ENCODE data around the gene RASAL1. TPM values are rescaled to one million over a fixed set of nuclear protein-coding genes. Genes with fewer than 3 reads are reported as not detected.

The RASAL1 gene
- total RNA-seq, 1 experiment from 2014 or later = 85.9 TPM

- no peak for TF ChIP-seq CTCF (IDR thresholded peaks at IDR 0.05; ENCODE audit: unreplicated experiment)
- CTCF ChIA-PET = interaction anchor here (0.6 to 1.3 kb wide), 4 partner anchors 30 to 673 kb away, joined by 3 to 4 read pairs (median 3); partner anchors contain the start of gene RASAL1
- no peak overlapping the region for H3K27ac Mint-ChIP-seq (ENCODE audit: unreplicated experiment)
- no peak overlapping the region for H3K4me3 Mint-ChIP-seq (ENCODE audit: low read depth, unreplicated experiment)
- intact Hi-C loops (cut with micrococcal nuclease; ENCODE audit: unreplicated experiment) = no loop called here
- no peak for DNase-seq
- no peaks in the 10 kb centered on the region for H3K9me3 Mint-ChIP-seq (ENCODE audit: low read depth, unreplicated experiment)
- peaks cover 72% of the 10 kb centered on the region for H3K36me3 Mint-ChIP-seq (ENCODE audit: insufficient read depth, unreplicated experiment)
- H3K27me3 Mint-ChIP-seq (ENCODE audit: unreplicated experiment) = no peaks in the 10 kb centered on the region
- H3K4me1 Mint-ChIP-seq (ENCODE audit: low read depth, unreplicated experiment) = no peaks in the 10 kb centered on the region
- BruUV-seq (replicated peaks) = no TSS peak
These were observed 30.2 kb upstream of the RASAL1 start for GRCh38 chr12:113165521-113166450.

GRCh38 chr12:113164014-113164413 lies 28.5 kb upstream of the RASAL1 start:
- no peaks in the 10 kb centered on the region for H3K9me3 Mint-ChIP-seq (ENCODE audit: low read depth, unreplicated experiment)
- H3K27ac Mint-ChIP-seq (ENCODE audit: unreplicated experiment) = no peak overlapping the region
- no peaks in the 10 kb centered on the region for H3K27me3 Mint-ChIP-seq (ENCODE audit: unreplicated experiment)
- intact Hi-C loops (cut with micrococcal nuclease; ENCODE audit: unreplicated experiment) = no loop called here
- peaks cover 68% of the 10 kb centered on the region for H3K36me3 Mint-ChIP-seq (ENCODE audit: insufficient read depth, unreplicated experiment)
- no peaks in the 10 kb centered on the region for H3K4me1 Mint-ChIP-seq (ENCODE audit: low read depth, unreplicated experiment)
- no peak for DNase-seq
- no peak for TF ChIP-seq CTCF (IDR thresholded peaks at IDR 0.05; ENCODE audit: unreplicated experiment)
- CTCF ChIA-PET = no interaction called here
- no TSS peak for BruUV-seq (replicated peaks)
- no peak overlapping the region for H3K4me3 Mint-ChIP-seq (ENCODE audit: low read depth, unreplicated experiment)

- Mint-ChIP-seq H3K4me3 (ENCODE audit: low read depth, unreplicated experiment) (no peak overlapping the region), H3K36me3 (ENCODE audit: insufficient read depth, unreplicated experiment) (peaks cover 63% of the 10 kb centered on the region), H3K9me3 (ENCODE audit: low read depth, unreplicated experiment) (no peaks in the 10 kb centered on the region), H3K4me1 (ENCODE audit: low read depth, unreplicated experiment) (no peaks in the 10 kb centered on the region), H3K27ac (ENCODE audit: unreplicated experiment) (no peak overlapping the region), H3K27me3 (ENCODE audit: unreplicated experiment) (no peaks in the 10 kb centered on the region)
- TF ChIP-seq CTCF (IDR thresholded peaks at IDR 0.05; ENCODE audit: unreplicated experiment) = no peak
- no TSS peak for BruUV-seq (replicated peaks)
- no peak for DNase-seq
- CTCF ChIA-PET = no interaction called here
- intact Hi-C loops (cut with micrococcal nuclease; ENCODE audit: unreplicated experiment) = no loop called here
These were observed 27.4 kb upstream of the RASAL1 start for GRCh38 chr12:113163030-113163360.

GRCh38 chr12:113162102-113163029 lies 26.8 kb upstream of the RASAL1 start:
- CTCF ChIA-PET = interaction anchor here (0.7 kb wide), 3 partner anchors 94 to 237 kb away, joined by 4 to 16 read pairs (median 6); no protein-coding TSS in a partner anchor
- Mint-ChIP-seq H3K27ac (ENCODE audit: unreplicated experiment) (no peak overlapping the region), H3K4me1 (ENCODE audit: low read depth, unreplicated experiment) (no peaks in the 10 kb centered on the region), H3K9me3 (ENCODE audit: low read depth, unreplicated experiment) (no peaks in the 10 kb centered on the region), H3K4me3 (ENCODE audit: low read depth, unreplicated experiment) (no peak overlapping the region), H3K36me3 (ENCODE audit: insufficient read depth, unreplicated experiment) (peaks cover 68% of the 10 kb centered on the region), H3K27me3 (ENCODE audit: unreplicated experiment) (no peaks in the 10 kb centered on the region)
- BruUV-seq (replicated peaks) = no TSS peak
- intact Hi-C loops (cut with micrococcal nuclease; ENCODE audit: unreplicated experiment) = no loop called here
- no peak for DNase-seq
- no peak for TF ChIP-seq CTCF (IDR thresholded peaks at IDR 0.05; ENCODE audit: unreplicated experiment)
